CD4-positive, alpha-beta T cell (primary cell): Measurements from ENCODE around the gene TOP2B. TPM values are rescaled to one million over a fixed set of nuclear protein-coding genes. Genes with fewer than 3 reads are reported as not detected.

Experiments used
- ATAC-seq: fragments of 200-7000 bp; cut with Tn5 transposase; one replicate; pipeline ENCODE4 v1.10.0; 2022; ENCODE audit warnings: mild to moderate bottlenecking; ENCODE audit not compliant: poor library complexity
- CTCF ChIA-PET: fragments of 350-600 bp; sonication (Branson Sonifier 250); formaldehyde crosslinking; loops from one replicate; lab custom pipeline; 2021; ENCODE audit warnings: antibody characterized with exemption, inconsistent platforms; lab: Charles Lee
- POLR2A ChIA-PET: fragments of 350-600 bp; sonication (Branson Sonifier 250); formaldehyde crosslinking; loops from one replicate; lab custom pipeline; 2021; ENCODE audit warnings: antibody characterized with exemption, inconsistent platforms; lab: Charles Lee
- DNase-seq, 14 experiments: peaks; one replicate each; pipeline ENCODE4 v3.0.0-alpha.2; 2013 to 2020; ENCODE audit warnings: mixed read lengths in 2 of 14
- H3K27ac ChIP-seq, 2 donors: one replicate each; pipeline versions ENCODE4 v1.5.1 to v1.7.0; 2013; ENCODE audit warnings: low read length in 2 of 2, low read depth in 1 of 2, mild to moderate bottlenecking in 1 of 2
- H3K27me3 ChIP-seq, 2 experiments: 1 replicate in 1 of 2; 2 replicates in 1 of 2; pipeline versions ENCODE4 v1.6.1 to v1.7.0; 2013; ENCODE audit warnings: low read length in 2 of 2, control low read depth in 1 of 2, mild to moderate bottlenecking in 1 of 2, moderate library complexity in 1 of 2; ENCODE audit not compliant: insufficient read depth in 2 of 2, control insufficient read depth in 1 of 2
- H3K36me3 ChIP-seq: one replicate; pipeline ENCODE4 v1.6.1; 2013; ENCODE audit warnings: low read length, control low read depth; ENCODE audit not compliant: insufficient read depth
- H3K4me1 ChIP-seq: one replicate; pipeline ENCODE4 v1.6.1; 2013; ENCODE audit warnings: low read length, control low read depth; ENCODE audit not compliant: insufficient read depth
- H3K4me3 ChIP-seq: one replicate; pipeline ENCODE4 v1.5.1; 2013; ENCODE audit warnings: mild to moderate bottlenecking, low read length, moderate library complexity
- H3K9me3 ChIP-seq, 2 experiments: 1 replicate in 1 of 2; 2 replicates in 1 of 2; pipeline versions ENCODE4 v1.6.1 to v1.7.0; 2013; ENCODE audit warnings: low read length in 2 of 2, mild to moderate bottlenecking in 2 of 2, control low read depth in 1 of 2, moderate library complexity in 1 of 2; ENCODE audit not compliant: control insufficient read depth in 1 of 2, insufficient read depth in 1 of 2
- H3K27ac Mint-ChIP-seq: one replicate; pipeline ENCODE4 v1.8.0; 2020; ENCODE audit warnings: mixed read lengths
- H3K27me3 Mint-ChIP-seq: one replicate; pipeline ENCODE4 v1.8.0; 2021; ENCODE audit warnings: mixed read lengths
- H3K36me3 Mint-ChIP-seq: one replicate; pipeline ENCODE4 v1.8.0; 2021; ENCODE audit warnings: low read depth, mixed read lengths
- H3K4me1 Mint-ChIP-seq: one replicate; pipeline ENCODE4 v1.8.0; 2021; ENCODE audit warnings: low read depth, mixed read lengths
- H3K4me3 Mint-ChIP-seq: one replicate; pipeline ENCODE4 v1.8.0; 2020; ENCODE audit warnings: mild to moderate bottlenecking, mixed read lengths
- H3K9me3 Mint-ChIP-seq: one replicate; pipeline ENCODE4 v1.8.0; 2020; ENCODE audit warnings: mixed read lengths
- CTCF ChIP-seq: fragments of 200-600 bp; IDR thresholded peaks from one replicate; pipeline ENCODE4 v1.8.0; 2022; ENCODE audit warnings: antibody characterized with exemption, mild to moderate bottlenecking
- intact Hi-C, 2 experiments: fragments of 100-400 bp; cut with DNase I in 1 of 2; cut with micrococcal nuclease in 1 of 2; formaldehyde crosslinking; loops; one replicate each; pipeline versions ENCODE4 v1.15.1 to v1.9.0; 2023 to 2025; cut with DNase I, micrococcal nuclease
- total RNA-seq, 174 experiments: library from RNA in 2 of 174; stranded (reverse) in 2 of 174; gene quantifications; one replicate each; pipeline ENCODE4 v1.2.3 and lab custom pipeline; 2021 to 2026

The TOP2B gene
- total RNA-seq, 2 experiments from 2014 or later = 79.7 to 80.4 TPM

GRCh38 chr3:25576146-25576545 is 88.6 kb downstream of the TOP2B start:
- no peak overlapping the region for H3K4me3 Mint-ChIP-seq
- no peaks in the 10 kb centered on the region for H3K9me3 Mint-ChIP-seq
- ATAC-seq (no peak), DNase-seq (no peak)
- POLR2A ChIA-PET = no interaction called here
- no peaks in the 10 kb centered on the region for H3K9me3 ChIP-seq
- no peak overlapping the region for H3K27ac Mint-ChIP-seq
- no peak overlapping the region for H3K27ac ChIP-seq
- no peaks in the 10 kb centered on the region for H3K4me1 Mint-ChIP-seq
- H3K36me3 Mint-ChIP-seq = no peaks in the 10 kb centered on the region
- CTCF ChIA-PET = no interaction called here
- peaks cover 3% of the 10 kb centered on the region for H3K27me3 Mint-ChIP-seq
- no peaks in the 10 kb centered on the region for H3K4me1 ChIP-seq
- H3K36me3 ChIP-seq = no peaks in the 10 kb centered on the region
- no peaks in the 10 kb centered on the region for H3K27me3 ChIP-seq
- TF ChIP-seq CTCF = no peak
- intact Hi-C loops = no loop called here
- H3K4me3 ChIP-seq = no peak overlapping the region

DNA sequence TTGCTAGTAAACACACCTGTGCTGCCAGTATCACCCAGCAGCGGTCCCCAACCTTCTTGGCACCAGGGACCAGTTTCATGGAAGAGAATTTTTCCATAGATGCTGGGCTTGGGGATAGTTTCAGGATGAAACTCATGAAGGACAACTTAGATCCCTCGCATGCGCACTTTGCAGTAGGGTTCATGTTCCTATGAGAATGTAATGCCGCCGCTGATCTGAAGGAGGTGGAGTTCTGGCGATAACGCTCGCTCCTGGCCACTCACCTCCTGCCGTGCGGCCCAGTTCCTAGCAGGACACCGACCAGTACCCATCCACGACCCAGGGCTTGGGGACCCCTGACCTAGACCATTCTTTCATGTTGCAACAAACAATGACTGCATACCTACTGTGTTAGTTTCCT is 89.7 kb downstream of the TOP2B start:
- H3K27ac ChIP-seq = no peak overlapping the region
- no peak overlapping the region for H3K27ac Mint-ChIP-seq
- H3K4me3 Mint-ChIP-seq = no peak overlapping the region
- no peaks in the 10 kb centered on the region for H3K9me3 Mint-ChIP-seq
- peaks cover 3% of the 10 kb centered on the region for H3K27me3 Mint-ChIP-seq
- no peak overlapping the region for H3K4me3 ChIP-seq
- no peaks in the 10 kb centered on the region for H3K9me3 ChIP-seq
- no peaks in the 10 kb centered on the region for H3K4me1 ChIP-seq
- DNase-seq = no peak
- ChIA-PET CTCF (no interaction called here), POLR2A (no interaction called here)
- intact Hi-C loops = no loop called here
- no peak for ATAC-seq
- H3K36me3 Mint-ChIP-seq = no peaks in the 10 kb centered on the region
- no peaks in the 10 kb centered on the region for H3K27me3 ChIP-seq
- no peaks in the 10 kb centered on the region for H3K4me1 Mint-ChIP-seq
- no peaks in the 10 kb centered on the region for H3K36me3 ChIP-seq
- TF ChIP-seq CTCF = no peak

GRCh38 chr3:25574172-25574765 is 90.4 kb downstream of the TOP2B start:
- no peak for TF ChIP-seq CTCF
- Mint-ChIP-seq H3K27me3 (peaks cover 3% of the 10 kb centered on the region), H3K27ac (no peak overlapping the region), H3K4me3 (no peak overlapping the region), H3K36me3 (no peaks in the 10 kb centered on the region), H3K4me1 (no peaks in the 10 kb centered on the region), H3K9me3 (no peaks in the 10 kb centered on the region)
- ChIA-PET CTCF (no interaction called here), POLR2A (no interaction called here)
- Histone ChIP-seq H3K27ac (no peak overlapping the region), H3K27me3 (no peaks in the 10 kb centered on the region), H3K4me3 (no peak overlapping the region), H3K9me3 (no peaks in the 10 kb centered on the region), H3K4me1 (no peaks in the 10 kb centered on the region), H3K36me3 (no peaks in the 10 kb centered on the region)
- ATAC-seq (no peak), DNase-seq (no peak)
- intact Hi-C loops = no loop called here
